GM21423 (cell line): ENCODE results near the gene PLXNA4.

Experiments used
- ATAC-seq: cut with Tn5 transposase; IDR thresholded peaks from one replicate; pipeline ENCODE4 v1.9.1; 2021; ENCODE audit warnings: mild to moderate bottlenecking, moderate library complexity; ENCODE audit not compliant: unreplicated experiment

PLXNA4 gene

DNA sequence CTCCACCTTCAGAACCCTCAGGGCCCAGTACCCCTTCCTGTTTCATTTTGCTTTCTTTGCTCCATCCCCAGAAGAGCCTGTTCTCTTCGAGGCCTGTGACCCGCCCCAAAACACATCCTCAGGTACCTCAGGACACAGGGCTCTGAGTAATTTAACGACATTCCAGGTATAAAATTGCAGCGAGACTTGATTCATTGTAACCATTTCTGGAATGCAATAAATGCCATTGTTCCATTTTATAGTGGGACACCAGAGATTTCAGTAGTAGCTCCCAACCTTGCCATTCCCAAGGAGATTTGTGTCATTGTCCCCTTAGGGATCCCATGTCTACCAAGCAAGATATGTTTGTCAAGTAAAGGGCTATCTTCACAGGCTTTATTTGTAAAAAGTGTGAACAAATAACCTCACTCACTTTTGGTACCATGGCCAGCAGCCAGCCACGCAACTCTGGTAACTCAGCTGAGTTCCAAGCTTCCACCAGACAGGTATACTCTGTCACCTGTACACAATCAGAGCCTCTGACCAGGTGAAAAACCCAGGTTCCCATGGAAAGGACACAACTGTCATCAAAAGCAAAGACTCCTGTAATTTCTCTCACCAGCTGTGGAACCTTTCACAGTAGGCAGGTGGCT, 441.3 kb downstream of the PLXNA4 start:
- ATAC-seq = no peak

DNA sequence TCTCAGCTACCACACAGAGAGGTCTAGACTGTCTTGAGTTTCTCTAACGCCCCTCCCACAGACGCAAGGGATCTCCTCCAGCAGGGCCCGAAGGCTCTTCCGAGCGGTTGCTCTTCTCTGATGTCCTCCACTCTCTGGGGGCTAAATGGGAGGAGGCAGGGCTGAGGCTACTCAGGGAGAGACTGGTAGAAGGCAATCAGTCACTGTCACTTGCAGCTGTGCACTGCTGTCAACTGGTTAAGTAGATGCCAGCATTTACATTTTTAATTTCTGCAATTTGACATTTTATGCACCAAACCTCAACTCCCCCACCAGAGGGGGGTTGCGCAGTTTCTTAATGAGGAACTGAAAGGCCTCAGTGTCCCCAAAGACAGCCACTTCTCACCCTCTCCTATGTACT, 442.8 kb downstream of the PLXNA4 start:
- no peak for ATAC-seq

DNA sequence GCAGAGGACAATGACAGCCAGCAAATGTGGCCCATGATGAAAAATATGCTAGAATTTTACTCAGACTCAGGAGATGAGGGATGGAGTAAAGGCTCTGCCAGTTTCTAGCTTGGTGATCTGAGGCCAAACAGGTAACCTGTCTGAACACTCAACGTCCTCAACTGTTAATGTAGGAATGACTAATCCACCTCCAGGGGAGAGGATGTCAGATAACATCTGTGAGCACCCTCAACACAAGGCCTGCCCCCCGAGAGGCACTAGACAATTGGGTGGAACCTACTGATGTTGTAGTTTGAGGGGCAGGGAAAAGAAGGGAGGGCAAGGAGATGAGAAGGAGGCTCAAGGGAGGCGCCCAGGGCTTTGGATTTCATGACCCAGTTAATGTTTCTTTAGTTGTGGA, 445.1 kb downstream of the PLXNA4 start:
- no peak for ATAC-seq

- ATAC-seq = no peak
Observed at GRCh38 chr7:132130497-132130896, 445.8 kb downstream of the PLXNA4 start.

- no peak for ATAC-seq
Observed at GRCh38 chr7:132125872-132126595, 450.2 kb downstream of the PLXNA4 start.

DNA sequence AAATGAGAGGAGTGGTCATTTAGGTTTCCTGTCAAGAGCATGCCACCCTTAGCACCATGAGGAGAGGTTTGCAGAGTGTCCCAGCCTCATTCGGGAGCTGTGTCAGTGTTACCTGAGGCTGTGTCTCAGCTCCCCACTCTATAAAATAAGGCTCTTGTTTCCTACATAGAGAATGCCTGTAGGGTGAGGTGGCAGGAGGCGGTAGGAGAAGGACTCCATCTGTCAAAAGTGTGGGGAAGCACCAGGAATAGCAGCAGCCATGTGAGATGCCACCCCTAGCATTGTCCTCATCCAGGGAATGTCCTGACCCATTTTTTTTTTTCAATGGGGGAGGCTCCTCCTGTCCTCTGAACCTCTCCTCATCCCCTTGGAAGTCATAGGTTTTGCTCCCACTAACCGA, 451.2 kb downstream of the PLXNA4 start:
- ATAC-seq = no peak

DNA sequence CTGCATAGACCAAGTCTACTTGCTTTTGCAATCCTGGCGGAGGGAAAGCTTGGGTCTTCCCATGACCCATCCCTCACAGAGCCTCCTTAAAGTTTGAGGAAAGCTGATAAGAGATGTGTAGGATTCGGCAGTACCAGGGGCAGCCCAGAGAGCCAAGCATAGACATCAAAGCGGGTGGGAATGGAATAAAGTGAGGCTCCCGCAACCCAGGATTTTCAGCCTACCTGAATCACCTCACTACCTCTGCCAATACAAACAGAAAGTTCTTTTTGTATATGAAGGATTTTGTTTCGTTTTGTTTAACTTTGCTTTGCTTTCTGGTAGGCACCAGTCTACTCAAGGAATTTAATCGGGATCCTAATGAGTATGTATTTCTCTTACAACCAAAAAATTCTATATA, 451.7 kb downstream of the PLXNA4 start:
- no peak for ATAC-seq

GRCh38 chr7:132123773-132124172, 452.5 kb downstream of the PLXNA4 start:
- no peak for ATAC-seq

DNA sequence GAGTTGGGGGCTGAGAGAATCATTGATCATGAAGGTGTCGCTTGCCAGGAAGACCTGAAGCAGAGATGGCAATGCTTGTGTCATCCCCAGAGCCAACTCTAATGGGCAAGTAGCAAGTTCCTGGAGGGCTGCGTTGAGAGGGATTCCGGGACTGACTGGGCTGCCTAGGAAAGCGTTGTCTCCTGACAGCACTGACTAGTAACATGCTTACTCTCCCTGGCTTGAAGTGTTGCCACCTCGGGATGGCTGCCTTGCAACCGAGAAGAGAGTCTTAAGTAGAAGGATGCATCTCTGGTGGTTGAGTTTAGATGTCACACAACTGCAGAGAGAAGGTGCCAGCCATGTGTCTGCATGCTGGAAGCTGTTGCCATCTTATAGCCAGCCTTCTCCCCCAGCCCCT, 453.4 kb downstream of the PLXNA4 start:
- ATAC-seq = no peak

- ATAC-seq = no peak
Observed at GRCh38 chr7:132121987-132122386, 454.3 kb downstream of the PLXNA4 start.

DNA sequence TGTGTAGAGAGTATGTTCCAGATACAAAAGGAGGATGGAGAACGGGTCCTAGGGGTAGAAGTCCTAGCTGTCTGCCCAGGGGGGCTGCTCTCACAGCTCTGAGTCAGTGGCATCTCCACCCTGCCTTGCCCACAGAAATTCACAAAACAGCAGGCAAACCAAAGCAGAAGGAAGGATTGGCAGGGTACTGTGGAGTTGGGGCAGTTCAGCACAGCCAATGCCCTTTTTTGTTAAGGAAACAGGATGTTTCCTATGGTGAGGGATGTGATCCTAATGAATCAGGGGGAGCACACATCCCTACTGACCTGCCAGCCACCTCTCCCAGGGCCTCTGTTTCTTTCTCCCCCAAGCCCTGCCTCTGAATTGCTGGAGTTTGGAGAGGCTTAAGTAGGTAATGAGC, 457.6 kb downstream of the PLXNA4 start:
- no peak for ATAC-seq

DNA sequence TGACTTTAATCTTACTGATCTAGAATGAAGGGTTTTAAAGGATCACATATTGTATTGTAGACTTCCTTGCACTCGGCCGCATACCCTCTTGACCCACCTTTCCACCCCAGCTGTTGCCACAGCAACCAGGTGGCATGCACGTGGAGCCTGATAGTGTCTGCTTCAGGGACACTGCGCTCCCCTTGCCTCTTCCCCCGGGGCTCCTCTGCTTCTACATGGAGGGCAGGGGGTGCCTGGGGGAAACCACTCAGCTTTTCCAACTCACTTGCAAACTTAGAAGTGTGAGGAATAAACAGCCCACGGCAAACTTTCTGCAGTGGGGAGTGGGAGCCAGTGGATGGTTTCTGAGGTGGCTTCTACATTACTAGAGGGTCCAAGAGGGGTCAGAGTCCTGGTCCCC, 458.6 kb downstream of the PLXNA4 start:
- no peak for ATAC-seq

DNA sequence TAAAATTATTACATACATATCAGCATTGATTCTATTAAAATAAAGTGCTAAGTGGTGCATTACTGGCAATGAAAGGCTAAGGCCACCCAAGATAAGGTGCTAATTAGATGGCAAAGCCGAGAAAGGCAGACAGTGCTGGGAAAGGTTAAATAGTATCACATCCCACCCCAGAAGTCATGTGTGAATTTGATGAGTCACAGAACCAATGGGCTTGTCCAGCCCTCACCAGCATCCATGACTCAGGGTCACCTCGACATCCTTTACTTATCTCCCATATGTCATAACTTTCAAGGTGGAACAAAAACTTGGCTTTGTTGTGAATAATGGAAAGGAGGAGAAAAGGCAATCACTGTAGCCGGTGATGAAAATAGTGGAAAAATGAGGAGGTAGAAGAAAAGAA, 459.1 kb downstream of the PLXNA4 start:
- no peak for ATAC-seq

GRCh38 chr7:132116369-132116768, 459.9 kb downstream of the PLXNA4 start:
- no peak for ATAC-seq

DNA sequence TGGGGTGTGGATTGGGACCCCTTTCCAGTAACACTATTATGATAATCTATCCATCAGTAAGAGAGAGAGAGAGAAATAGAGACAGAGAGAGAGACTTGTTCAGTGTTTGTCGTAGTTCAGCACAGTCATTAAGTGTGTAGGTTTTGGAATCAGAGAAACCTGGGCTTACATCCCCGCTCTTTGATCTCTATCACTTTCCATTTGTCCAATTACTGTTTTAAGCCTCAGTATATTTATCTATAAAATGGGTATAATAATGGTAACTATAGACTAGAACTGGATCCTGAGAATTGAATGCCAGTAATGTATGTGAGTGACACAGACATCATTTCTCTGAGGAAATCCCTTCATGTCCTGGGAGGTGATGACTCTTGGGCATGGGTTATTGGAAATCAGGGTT, 460.5 kb downstream of the PLXNA4 start:
- no peak for ATAC-seq

GRCh38 chr7:132115028-132115427, 461.2 kb downstream of the PLXNA4 start:
- ATAC-seq = no peak

DNA sequence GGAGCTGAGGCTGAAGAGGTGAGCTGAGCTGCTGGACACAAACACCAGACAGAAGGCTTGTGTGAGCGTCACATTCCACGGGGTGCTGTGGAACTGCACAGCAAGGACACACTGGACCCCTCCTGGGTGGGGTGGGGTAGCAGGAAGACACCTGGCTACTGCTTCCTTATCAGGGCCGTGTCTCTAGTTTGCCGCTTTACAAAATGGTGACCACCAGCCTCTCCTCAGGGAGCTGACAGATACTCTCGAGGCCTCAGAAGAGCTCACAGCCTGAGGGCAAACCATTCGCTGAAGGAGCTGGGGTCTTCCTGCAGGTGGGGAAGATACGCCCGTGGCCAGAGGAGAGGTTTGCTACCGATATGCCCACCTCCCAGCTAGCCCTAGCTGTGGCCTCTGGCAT, 461.9 kb downstream of the PLXNA4 start:
- no peak for ATAC-seq

GRCh38 chr7:132113536-132114371, 462.5 kb downstream of the PLXNA4 start:
- no peak for ATAC-seq

DNA sequence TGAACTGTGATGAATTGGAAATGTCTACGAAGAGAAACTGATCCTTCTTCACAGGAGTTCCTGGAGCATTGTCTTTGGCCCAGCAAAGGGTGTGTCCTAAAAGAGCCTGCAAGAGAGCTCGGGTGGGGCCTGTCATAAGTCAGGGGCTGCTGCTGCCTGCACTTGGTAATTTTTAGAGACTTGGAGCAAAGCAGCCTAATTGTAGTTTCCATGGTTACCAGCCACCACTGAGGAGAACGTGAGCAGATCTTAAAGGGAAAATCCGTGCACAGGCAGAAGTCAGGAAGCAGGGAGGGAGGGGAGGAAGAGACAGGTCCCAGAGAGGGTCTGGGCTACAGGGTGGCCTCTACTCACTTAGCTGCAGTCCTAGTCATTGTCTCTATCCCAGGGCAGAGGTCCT, 463.6 kb downstream of the PLXNA4 start:
- ATAC-seq = no peak

DNA sequence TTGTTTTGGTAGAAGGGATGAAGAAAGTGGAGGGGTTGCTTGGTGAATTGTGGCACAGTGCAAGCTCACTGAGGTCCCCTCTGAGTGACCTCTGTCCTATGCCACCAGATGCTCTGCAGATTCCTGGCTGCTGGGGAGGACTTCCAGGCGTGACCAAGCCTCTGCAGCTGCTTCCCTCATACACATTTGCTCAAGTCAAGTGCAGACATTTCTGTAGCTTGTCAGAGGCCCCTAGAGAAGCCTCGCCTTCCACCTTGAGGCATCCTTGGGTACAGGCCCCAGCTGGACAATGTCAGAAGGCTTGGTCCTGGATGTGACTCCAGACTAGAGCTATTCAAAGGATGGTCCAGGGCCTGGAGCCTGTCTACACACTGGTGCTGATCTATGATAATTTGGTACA, 464.2 kb downstream of the PLXNA4 start:
- no peak for ATAC-seq

DNA sequence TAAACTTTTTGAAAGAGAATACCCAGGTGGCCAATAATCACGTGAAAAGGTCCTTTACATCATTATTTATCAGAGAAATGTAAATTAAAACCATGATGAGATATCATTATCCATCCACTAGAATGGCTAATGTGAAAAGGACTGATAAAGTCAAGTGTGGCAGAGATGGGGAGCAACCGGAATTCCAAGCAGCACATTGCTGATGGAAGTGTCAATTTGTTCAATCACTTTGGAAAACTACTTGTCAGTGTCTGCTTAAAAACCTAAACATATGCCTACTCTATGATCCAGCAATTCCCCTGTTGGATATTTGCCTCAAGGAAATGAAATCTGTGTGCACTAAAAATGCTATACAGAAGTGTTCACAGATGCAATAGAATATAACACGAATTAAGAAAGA, 465.6 kb downstream of the PLXNA4 start:
- ATAC-seq = no peak

- no peak for ATAC-seq
Observed at GRCh38 chr7:132109769-132110168, 466.5 kb downstream of the PLXNA4 start.
